ENCODE measurements around the gene HSPA12B.
"Not testable (repeated sequence)": the region's sequence is repeated elsewhere in the genome, so short reads cannot be mapped to it uniquely, and the experiment has no call there.

HSPA12B gene

DNA sequence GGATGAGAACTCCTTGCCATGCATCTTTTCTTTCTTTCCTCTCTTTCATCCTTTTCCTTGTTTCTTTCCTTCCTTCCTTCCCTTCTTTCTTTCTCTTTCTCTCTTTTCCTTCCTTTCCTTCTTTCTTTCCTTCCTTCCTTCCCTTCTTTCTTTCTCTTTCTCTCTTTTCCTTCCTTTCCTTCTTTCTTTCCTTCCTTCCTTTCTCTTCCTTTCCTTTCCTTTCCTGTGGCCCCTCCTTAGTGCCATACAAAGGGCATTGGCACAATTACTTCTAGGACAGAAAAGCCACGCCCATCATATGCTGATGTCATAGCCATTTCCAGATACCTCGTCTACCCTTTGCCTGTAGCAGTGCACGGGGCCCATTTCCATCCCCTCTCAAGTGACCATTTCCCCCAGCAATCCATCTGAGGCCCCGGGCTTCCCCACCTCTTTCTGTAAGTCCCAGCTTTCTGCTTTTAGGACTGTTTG is 56.2 kb downstream of the HSPA12B start:
- Histone ChIP-seq H3K27me3 (ENCODE audit: control insufficient read depth, insufficient read depth, low read length) (peaks cover 23% of the 10 kb centered on the region), H3K27ac (ENCODE audit: low read length) (no peak overlapping the region), H3K36me3 (ENCODE audit: control insufficient read depth, low read depth, low read length) (no peaks in the 10 kb centered on the region), H3K9ac (ENCODE audit: low read length) (no peak overlapping the region), H3K9me3 (ENCODE audit: control insufficient read depth, low read depth, low read length) (no peaks in the 10 kb centered on the region), H3K4me1 (ENCODE audit: control insufficient read depth, low read depth, low read length) (peaks cover 4% of the 10 kb centered on the region), H3K4me3 (ENCODE audit: low read length) (no peak overlapping the region)

DNA sequence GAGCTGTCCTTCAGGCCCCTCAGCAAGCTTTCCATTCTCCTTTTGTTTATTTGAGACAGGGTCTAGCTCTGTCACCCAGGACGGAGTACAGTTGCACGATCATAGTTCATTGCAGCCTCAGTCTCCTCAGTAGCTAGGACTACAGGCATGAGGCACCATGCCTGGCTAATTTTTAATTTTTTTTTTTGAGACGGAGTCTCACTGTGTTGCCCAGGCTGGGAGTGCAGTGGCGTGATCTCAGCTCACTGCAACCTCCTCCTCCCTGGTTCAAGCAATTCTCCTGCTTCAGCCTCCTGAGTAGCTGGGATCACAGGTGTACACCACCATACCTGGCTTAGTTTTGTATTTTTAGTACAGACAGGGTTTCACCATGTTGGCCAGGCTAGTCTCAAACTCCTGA is 56.7 kb downstream of the HSPA12B start:
- H3K4me1 ChIP-seq (ENCODE audit: control insufficient read depth, low read depth, low read length); H3K9me3 ChIP-seq (ENCODE audit: control insufficient read depth, low read depth, low read length); H3K27ac ChIP-seq (ENCODE audit: low read length); H3K4me3 ChIP-seq (ENCODE audit: low read length); H3K9ac ChIP-seq (ENCODE audit: low read length); H3K36me3 ChIP-seq (ENCODE audit: control insufficient read depth, low read depth, low read length): not testable (repeated sequence)
- H3K27me3 ChIP-seq (ENCODE audit: control insufficient read depth, insufficient read depth, low read length), result peaks cover 23% of the 10 kb centered on the region

DNA sequence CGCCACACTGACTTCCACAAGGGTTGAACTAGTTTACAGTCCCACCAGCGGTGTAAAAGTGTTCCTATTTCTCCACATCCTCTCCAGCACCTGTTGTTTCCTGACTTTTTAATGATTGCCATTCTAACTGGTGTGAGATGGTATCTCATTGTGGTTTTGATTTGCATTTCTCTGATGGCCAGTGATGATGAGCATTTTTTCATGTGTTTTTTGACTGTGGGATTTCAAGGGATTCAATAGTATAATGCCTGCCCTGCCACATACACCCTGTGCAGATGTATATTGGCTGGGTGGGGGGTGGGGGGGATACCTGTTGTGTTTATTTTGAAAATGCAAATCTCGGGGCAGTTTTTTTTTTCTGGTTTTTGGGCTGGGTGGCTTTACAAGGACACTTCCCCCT is 61.7 kb downstream of the HSPA12B start:
- H3K4me3 ChIP-seq (ENCODE audit: low read length); H3K36me3 ChIP-seq (ENCODE audit: control insufficient read depth, low read depth, low read length); H3K9me3 ChIP-seq (ENCODE audit: control insufficient read depth, low read depth, low read length); H3K27me3 ChIP-seq (ENCODE audit: control insufficient read depth, insufficient read depth, low read length); H3K9ac ChIP-seq (ENCODE audit: low read length); H3K27ac ChIP-seq (ENCODE audit: low read length): not testable (repeated sequence)
- peaks cover 22% of the 10 kb centered on the region for H3K4me1 ChIP-seq (ENCODE audit: control insufficient read depth, low read depth, low read length)

DNA sequence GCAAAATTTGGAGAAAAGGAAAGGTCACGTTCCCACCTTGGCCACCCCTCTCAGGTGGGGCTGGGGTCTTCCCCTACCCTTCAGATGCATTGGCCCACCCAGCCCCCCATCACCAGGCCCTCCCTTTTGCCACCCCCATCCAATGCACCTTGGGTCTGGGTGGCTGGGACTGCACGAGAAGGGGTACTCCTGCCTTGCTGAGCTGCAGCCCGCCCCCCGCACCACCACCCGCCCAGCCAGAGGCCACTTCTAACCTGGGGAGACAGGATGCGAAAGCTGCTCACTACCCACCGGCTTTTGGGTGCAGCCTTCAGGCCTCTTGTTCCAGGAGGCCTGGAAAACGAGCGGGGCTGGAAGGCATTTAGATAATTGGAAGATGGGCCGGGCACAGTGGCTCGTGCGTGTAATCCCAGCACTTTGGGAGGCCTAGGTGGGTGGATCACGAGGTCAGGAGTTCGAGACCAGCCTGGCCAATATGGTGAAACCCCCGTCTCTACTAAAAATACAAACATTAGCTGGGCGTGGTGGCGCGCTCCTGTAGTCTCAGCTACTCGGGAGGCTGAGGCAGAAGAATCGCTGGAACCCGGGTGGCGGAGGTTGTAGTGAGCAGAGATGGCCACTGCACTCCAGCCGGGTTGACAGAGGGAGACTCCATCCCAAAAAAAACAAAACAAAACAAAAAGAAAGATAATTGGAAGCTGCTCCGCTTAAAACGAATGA is 62.4 kb downstream of the HSPA12B start:
- Histone ChIP-seq H3K4me3 (ENCODE audit: low read length) (peak overlapping the region; percentile 86), H3K36me3 (ENCODE audit: control insufficient read depth, low read depth, low read length) (no peaks in the 10 kb centered on the region), H3K9ac (ENCODE audit: low read length) (no peak overlapping the region), H3K9me3 (ENCODE audit: control insufficient read depth, low read depth, low read length) (no peaks in the 10 kb centered on the region), H3K27ac (ENCODE audit: low read length) (no peak overlapping the region), H3K27me3 (ENCODE audit: control insufficient read depth, insufficient read depth, low read length) (no peaks in the 10 kb centered on the region), H3K4me1 (ENCODE audit: control insufficient read depth, low read depth, low read length) (peaks cover 28% of the 10 kb centered on the region)

DNA sequence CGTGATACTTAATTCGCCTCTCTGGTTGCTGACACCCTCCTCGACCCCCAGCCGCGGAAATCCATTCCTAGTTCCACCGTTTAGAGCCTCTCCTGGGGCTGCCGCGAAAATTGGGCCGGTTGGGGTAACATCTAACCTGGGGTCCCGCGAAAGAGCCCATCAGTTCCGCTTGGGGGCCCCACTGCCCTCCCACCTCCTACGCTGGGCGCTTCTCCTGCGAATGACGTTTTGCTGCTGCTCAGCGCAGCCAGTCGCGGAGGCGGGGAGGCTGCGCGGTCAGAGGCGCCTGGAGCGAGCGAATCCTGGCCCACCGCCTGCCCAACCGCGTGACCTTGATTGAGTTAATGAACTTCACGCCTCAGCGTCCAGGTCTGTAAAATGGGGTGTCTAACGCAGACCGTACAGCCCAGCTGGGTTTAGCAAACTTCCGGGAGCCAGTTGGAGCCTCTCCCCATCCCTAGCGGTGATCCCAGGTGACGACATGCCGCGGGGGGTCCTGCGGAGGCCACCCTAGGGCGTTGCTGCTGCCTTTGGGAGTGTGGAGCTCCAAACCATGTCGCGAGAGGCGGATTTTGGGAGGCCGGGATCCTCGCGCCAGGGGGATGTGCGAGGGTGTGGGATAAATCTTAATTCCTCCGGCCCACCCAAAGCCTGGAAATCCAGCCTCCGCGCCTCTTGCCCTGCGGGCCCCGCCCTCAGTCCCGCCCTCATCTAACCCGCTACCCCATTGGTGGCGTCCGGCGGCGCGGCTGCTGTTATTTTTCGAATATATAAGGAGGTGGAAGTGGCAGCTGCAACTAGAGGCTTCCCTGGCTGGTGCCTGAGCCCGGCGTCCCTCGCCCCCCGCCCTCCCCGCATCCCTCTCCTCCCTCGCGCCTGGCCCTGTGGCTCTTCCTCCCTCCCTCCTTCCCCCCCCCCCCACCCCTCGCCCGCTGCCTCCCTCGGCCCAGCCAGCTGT is 63.3 kb downstream of the HSPA12B start, which contains the start of gene CDC25B:
TSS of gene CDC25B (plus strand) at position 800 of the 958 bp plus-strand sequence. CDS start 222 bp downstream, outside the sequence.
- Histone ChIP-seq H3K4me3 (ENCODE audit: low read length) (peak within 1 kb of the TSS; percentile 86), H3K36me3 (ENCODE audit: control insufficient read depth, low read depth, low read length) (no peaks in the 10 kb centered on the region), H3K27ac (ENCODE audit: low read length) (no peak within 1 kb of the TSS), H3K27me3 (ENCODE audit: control insufficient read depth, insufficient read depth, low read length) (no peaks in the 10 kb centered on the region), H3K4me1 (ENCODE audit: control insufficient read depth, low read depth, low read length) (peaks cover 34% of the 10 kb centered on the region), H3K9me3 (ENCODE audit: control insufficient read depth, low read depth, low read length) (no peaks in the 10 kb centered on the region), H3K9ac (ENCODE audit: low read length) (peak within 1 kb of the TSS; percentile 61)

DNA sequence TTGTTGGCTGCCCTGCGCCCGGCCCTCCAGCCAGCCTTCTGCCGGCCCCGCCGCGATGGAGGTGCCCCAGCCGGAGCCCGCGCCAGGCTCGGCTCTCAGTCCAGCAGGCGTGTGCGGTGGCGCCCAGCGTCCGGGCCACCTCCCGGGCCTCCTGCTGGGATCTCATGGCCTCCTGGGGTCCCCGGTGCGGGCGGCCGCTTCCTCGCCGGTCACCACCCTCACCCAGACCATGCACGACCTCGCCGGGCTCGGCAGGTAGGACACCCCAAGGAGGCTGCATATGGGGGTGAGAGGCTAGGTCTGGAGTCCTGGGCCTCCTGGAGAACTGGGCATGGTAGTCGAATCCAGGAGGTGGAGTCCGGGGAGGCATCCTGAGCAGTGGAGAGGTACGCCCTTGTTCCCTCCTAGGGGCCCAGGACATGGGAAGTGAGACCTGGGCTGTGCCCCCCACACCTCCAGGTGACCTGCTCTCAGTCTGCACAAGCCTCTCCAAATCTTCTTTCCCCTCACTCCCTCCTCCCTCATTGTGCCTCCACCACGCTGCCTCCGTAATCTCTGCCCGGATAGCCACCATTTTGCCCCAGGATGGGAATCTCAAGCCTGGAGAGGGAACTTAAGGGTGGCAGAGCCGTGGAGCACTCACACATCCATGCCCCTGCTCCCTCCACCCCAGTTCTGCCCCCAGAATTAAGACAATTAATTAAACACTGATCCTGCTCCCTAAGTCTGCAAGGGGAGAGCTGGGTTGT is 64.2 kb downstream of the HSPA12B start:
- Histone ChIP-seq H3K27ac (ENCODE audit: low read length) (no peak overlapping the region), H3K4me1 (ENCODE audit: control insufficient read depth, low read depth, low read length) (peaks cover 34% of the 10 kb centered on the region), H3K9ac (ENCODE audit: low read length) (peak overlapping the region; percentile 50), H3K27me3 (ENCODE audit: control insufficient read depth, insufficient read depth, low read length) (no peaks in the 10 kb centered on the region), H3K4me3 (ENCODE audit: low read length) (peak overlapping the region; percentile 86), H3K36me3 (ENCODE audit: control insufficient read depth, low read depth, low read length) (peaks cover 4% of the 10 kb centered on the region), H3K9me3 (ENCODE audit: control insufficient read depth, low read depth, low read length) (no peaks in the 10 kb centered on the region)

DNA sequence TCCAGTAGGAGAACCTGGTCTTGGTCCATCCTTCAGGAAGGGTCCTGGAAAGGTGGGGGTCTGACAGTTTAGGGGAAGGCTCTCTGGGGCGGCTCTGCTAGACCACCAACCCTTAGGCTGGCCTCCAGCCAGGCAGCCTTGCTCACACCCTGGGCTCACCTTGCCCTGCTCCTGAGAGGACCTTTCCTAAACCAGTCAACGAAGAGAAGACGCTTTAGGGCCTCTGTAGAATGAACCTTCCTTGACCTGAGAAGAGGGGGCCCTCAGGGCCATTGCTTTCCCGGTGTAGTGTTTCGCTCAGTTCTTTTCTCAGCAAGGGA is 64.7 kb downstream of the HSPA12B start:
- Histone ChIP-seq H3K27ac (ENCODE audit: low read length) (no peak overlapping the region), H3K36me3 (ENCODE audit: control insufficient read depth, low read depth, low read length) (peaks cover 8% of the 10 kb centered on the region), H3K4me1 (ENCODE audit: control insufficient read depth, low read depth, low read length) (peaks cover 34% of the 10 kb centered on the region), H3K27me3 (ENCODE audit: control insufficient read depth, insufficient read depth, low read length) (no peaks in the 10 kb centered on the region), H3K4me3 (ENCODE audit: low read length) (peak overlapping the region; percentile 86), H3K9me3 (ENCODE audit: control insufficient read depth, low read depth, low read length) (no peaks in the 10 kb centered on the region), H3K9ac (ENCODE audit: low read length) (peak overlapping the region; percentile 50)

DNA sequence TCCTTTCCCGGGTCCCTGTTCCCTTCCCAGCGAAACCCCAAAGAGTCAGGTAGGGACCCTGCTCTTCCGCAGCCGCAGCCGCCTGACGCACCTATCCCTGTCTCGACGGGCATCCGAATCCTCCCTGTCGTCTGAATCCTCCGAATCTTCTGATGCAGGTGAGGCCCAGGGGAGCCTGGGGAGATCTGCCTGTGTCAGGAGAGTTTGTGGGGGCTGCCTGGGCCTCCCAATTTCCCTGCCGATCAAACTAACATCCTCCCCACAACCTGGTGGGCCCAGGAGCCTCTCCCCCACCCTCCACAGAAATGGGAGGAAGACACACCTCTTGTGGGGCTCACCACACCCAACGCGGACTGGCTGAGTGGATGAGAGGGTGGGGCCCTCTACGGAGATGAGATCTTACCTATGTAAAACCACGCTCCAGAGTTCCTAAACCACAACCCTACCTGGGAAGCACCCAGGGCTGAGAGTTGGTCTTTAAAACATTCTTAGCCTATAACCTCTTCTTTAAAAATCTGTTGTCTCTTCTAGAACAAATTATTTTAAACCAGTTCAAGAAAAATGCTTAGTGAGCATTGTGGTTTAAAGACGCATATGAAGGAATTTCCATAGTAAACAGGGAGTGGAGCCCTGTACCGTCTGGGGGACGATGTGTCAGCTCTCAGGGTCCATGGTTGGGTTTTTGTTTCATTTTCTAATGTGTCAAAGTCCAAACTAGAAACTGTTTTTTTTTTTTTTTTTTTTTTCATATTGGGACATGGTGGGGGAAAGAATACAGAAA is 65.3 kb downstream of the HSPA12B start:
- Histone ChIP-seq H3K36me3 (ENCODE audit: control insufficient read depth, low read depth, low read length) (peaks cover 13% of the 10 kb centered on the region), H3K27me3 (ENCODE audit: control insufficient read depth, insufficient read depth, low read length) (no peaks in the 10 kb centered on the region), H3K9ac (ENCODE audit: low read length) (no peak overlapping the region), H3K27ac (ENCODE audit: low read length) (no peak overlapping the region), H3K4me1 (ENCODE audit: control insufficient read depth, low read depth, low read length) (peaks cover 34% of the 10 kb centered on the region), H3K9me3 (ENCODE audit: control insufficient read depth, low read depth, low read length) (no peaks in the 10 kb centered on the region), H3K4me3 (ENCODE audit: low read length) (peak overlapping the region; percentile 86)

DNA sequence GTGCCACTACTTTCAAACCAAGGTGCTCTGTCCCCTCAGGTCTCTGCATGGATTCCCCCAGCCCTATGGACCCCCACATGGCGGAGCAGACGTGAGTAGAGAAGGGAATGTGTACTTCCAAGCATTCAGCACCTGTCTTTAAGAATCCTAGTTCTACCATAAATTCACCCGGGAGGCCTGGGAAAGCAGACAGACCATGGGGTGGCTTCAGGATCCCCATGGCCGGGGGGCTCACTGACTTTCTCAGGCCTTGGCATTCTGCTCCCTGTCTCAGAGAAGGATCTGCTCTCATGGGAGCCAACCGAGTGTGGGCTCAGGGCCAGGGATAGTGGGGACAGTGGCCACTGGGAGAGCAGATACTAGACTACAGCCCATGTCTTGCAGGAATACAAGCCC is 65.9 kb downstream of the HSPA12B start:
- Histone ChIP-seq H3K36me3 (ENCODE audit: control insufficient read depth, low read depth, low read length) (peaks cover 19% of the 10 kb centered on the region), H3K4me3 (ENCODE audit: low read length) (no peak overlapping the region), H3K9me3 (ENCODE audit: control insufficient read depth, low read depth, low read length) (no peaks in the 10 kb centered on the region), H3K4me1 (ENCODE audit: control insufficient read depth, low read depth, low read length) (peaks cover 34% of the 10 kb centered on the region), H3K9ac (ENCODE audit: low read length) (no peak overlapping the region), H3K27me3 (ENCODE audit: control insufficient read depth, insufficient read depth, low read length) (no peaks in the 10 kb centered on the region), H3K27ac (ENCODE audit: low read length) (no peak overlapping the region)

DNA sequence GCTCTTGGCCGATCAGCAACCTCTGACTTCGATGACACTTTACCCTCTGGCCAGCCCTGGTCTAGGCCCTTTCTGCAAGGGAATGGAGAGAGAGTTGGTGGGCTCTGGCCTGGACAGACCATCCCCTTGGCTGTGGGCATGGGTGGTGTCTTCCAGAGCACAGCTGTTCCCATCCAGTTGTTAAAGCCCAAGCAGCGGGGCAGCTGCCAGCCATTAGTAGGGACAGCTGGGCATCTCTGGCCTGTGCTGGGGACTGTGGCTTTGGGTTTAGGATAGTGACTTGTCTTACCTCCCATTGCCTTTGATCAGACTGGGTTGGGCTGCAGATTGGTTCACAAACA is 66.4 kb downstream of the HSPA12B start:
- Histone ChIP-seq H3K4me1 (ENCODE audit: control insufficient read depth, low read depth, low read length) (peaks cover 34% of the 10 kb centered on the region), H3K4me3 (ENCODE audit: low read length) (peak overlapping the region; percentile 28), H3K36me3 (ENCODE audit: control insufficient read depth, low read depth, low read length) (peaks cover 23% of the 10 kb centered on the region), H3K27me3 (ENCODE audit: control insufficient read depth, insufficient read depth, low read length) (no peaks in the 10 kb centered on the region), H3K27ac (ENCODE audit: low read length) (peak overlapping the region; percentile 72), H3K9ac (ENCODE audit: low read length) (peak overlapping the region; percentile 33), H3K9me3 (ENCODE audit: control insufficient read depth, low read depth, low read length) (no peaks in the 10 kb centered on the region)
